GM18526 (cell line): ENCODE data around the gene MASTL.

Source experiments
- POLR2A ChIP-seq: IDR thresholded peaks from 3 replicates; pipeline ENCODE4 v1.6.1; 2011; ENCODE audit not compliant: insufficient read length; ENCODE audit errors: extremely low read depth

The MASTL gene

GRCh38 chr10:27197980-27198620 is 42.9 kb downstream of the MASTL start:
- TF ChIP-seq POLR2A, result no peak

GRCh38 chr10:27203806-27204205 is 48.7 kb downstream of the MASTL start:
- TF ChIP-seq POLR2A, result no peak

- no peak for TF ChIP-seq POLR2A
Measured at GRCh38 chr10:27207350-27207749, 52.2 kb downstream of the MASTL start.

GRCh38 chr10:27223964-27224363 is 68.8 kb downstream of the MASTL start:
- TF ChIP-seq POLR2A, result no peak

GRCh38 chr10:27225011-27225590 is 69.9 kb downstream of the MASTL start:
- no peak for TF ChIP-seq POLR2A

- no peak for TF ChIP-seq POLR2A
Measured at GRCh38 chr10:27225642-27226257, 70.6 kb downstream of the MASTL start.

- TF ChIP-seq POLR2A, result no peak
Measured at GRCh38 chr10:27230022-27230421, 74.9 kb downstream of the MASTL start.

- TF ChIP-seq POLR2A, result no peak
Measured at GRCh38 chr10:27235706-27236105, 80.6 kb downstream of the MASTL start.
